Stimulated activated CD8-positive, alpha-beta memory T cell treated with anti-CD3 and anti-CD28 coated beads, Interleukin-7, amount 100 ng/mL, for 24 hours (primary cell): ENCODE measurements around the gene RRBP1.

Experiments used
- DNase-seq: peaks from one replicate; pipeline ENCODE4 v3.0.0-alpha.2; 2020; ENCODE audit warnings: low read depth

Gene RRBP1

GRCh38 chr20:17634661-17635331 is 47.2 kb downstream of the RRBP1 start:
- DNase-seq: no peak

GRCh38 chr20:17633850-17634500 is 48.1 kb downstream of the RRBP1 start:
- no peak for DNase-seq

- DNase-seq: no peak
These were observed 48.7 kb downstream of the RRBP1 start for GRCh38 chr20:17633221-17633849.

GRCh38 chr20:17631576-17632319 is 50.3 kb downstream of the RRBP1 start:
- DNase-seq: no peak

GRCh38 chr20:17630806-17631195 is 51.2 kb downstream of the RRBP1 start:
- no peak for DNase-seq

GRCh38 chr20:17630151-17630805 is 51.8 kb downstream of the RRBP1 start:
- DNase-seq: no peak

- no peak for DNase-seq
These were observed 52.4 kb downstream of the RRBP1 start for GRCh38 chr20:17629678-17630089.

GRCh38 chr20:17629025-17629424 is 53.0 kb downstream of the RRBP1 start:
- DNase-seq: no peak

- no peak for DNase-seq
These were observed 53.8 kb downstream of the RRBP1 start for GRCh38 chr20:17628101-17628841.

- DNase-seq: no peak
These were observed 54.7 kb downstream of the RRBP1 start for GRCh38 chr20:17627101-17627955.

- DNase-seq: no peak
These were observed 55.6 kb downstream of the RRBP1 start for GRCh38 chr20:17626217-17627007.

GRCh38 chr20:17625246-17626051 is 56.6 kb downstream of the RRBP1 start:
- DNase-seq: no peak

- DNase-seq: no peak
These were observed 57.3 kb downstream of the RRBP1 start for GRCh38 chr20:17624551-17625245.

GRCh38 chr20:17624070-17624469 is 58.0 kb downstream of the RRBP1 start:
- no peak for DNase-seq

GRCh38 chr20:17622851-17623508 is 59.1 kb downstream of the RRBP1 start:
- no peak for DNase-seq

- no peak for DNase-seq
These were observed 59.8 kb downstream of the RRBP1 start for GRCh38 chr20:17622086-17622850.
